DOHH2 (cell line): ENCODE measurements around the gene PHRF1.

ENCODE experiments used
- CTCF ChIP-seq: fragments of 200-600 bp; sonication (generic); IDR thresholded peaks from one replicate; pipeline ENCODE4 v1.5.1; 2014; ENCODE audit warnings: antibody characterized with exemption, mild to moderate bottlenecking, low read depth, low read length; ENCODE audit not compliant: poor library complexity, severe bottlenecking
- EZH2phosphoT487 ChIP-seq: fragments of 200-600 bp; sonication (generic); IDR thresholded peaks from 2 replicates; pipeline ENCODE4 v1.6.1; 2017; ENCODE audit warnings: borderline replicate concordance, mild to moderate bottlenecking, antibody characterized with exemption, low read length, moderate library complexity, mixed read lengths

GRCh38 chr11:641806-642370, 65.6 kb downstream of the PHRF1 start:
- TF ChIP-seq CTCF (no peak), EZH2phosphoT487 (no peak)
